Activated naive CD4-positive, alpha-beta T cell treated with anti-CD3 and anti-CD28 coated beads, Interleukin-2, amount 10 ng/mL, durations not matched to agents 7 days and 5 days (primary cell): Measurements from ENCODE around the gene SOCS7.
"Not testable (repeated sequence)": the region's sequence is repeated elsewhere in the genome, so short reads cannot be mapped to it uniquely, and the experiment has no call there.

ENCODE experiments used
- CTCF ChIA-PET: fragments of 350-600 bp; sonication (Branson Sonifier 250); formaldehyde crosslinking; loops from one replicate; lab custom pipeline; 2021; ENCODE audit warnings: antibody characterized with exemption; lab: Charles Lee
- DNase-seq: peaks from one replicate; pipeline ENCODE4 v3.0.0-alpha.2; 2020
- H3K27ac Mint-ChIP-seq: one replicate; pipeline ENCODE4 v1.8.0; 2021; ENCODE audit warnings: mild to moderate bottlenecking, moderate library complexity, mixed read lengths
- H3K27me3 Mint-ChIP-seq: one replicate; pipeline ENCODE4 v1.8.0; 2021; ENCODE audit warnings: mild to moderate bottlenecking, mixed read lengths
- H3K36me3 Mint-ChIP-seq: one replicate; pipeline ENCODE4 v1.8.0; 2021; ENCODE audit warnings: mixed read lengths
- H3K4me1 Mint-ChIP-seq: one replicate; pipeline ENCODE4 v1.8.0; 2021; ENCODE audit warnings: mixed read lengths
- H3K4me3 Mint-ChIP-seq: one replicate; pipeline ENCODE4 v1.8.0; 2021; ENCODE audit warnings: mild to moderate bottlenecking, moderate library complexity, mixed read lengths
- H3K9me3 Mint-ChIP-seq: one replicate; pipeline ENCODE4 v1.8.0; 2021; ENCODE audit warnings: mixed read lengths

Gene SOCS7

GRCh38 chr17:38425744-38426143, 74.1 kb downstream of the SOCS7 start:
- Mint-ChIP-seq H3K4me3 (no peak overlapping the region), H3K4me1 (peaks cover 7% of the 10 kb centered on the region), H3K27ac (no peak overlapping the region), H3K36me3 (no peaks in the 10 kb centered on the region), H3K27me3 (peaks cover 92% of the 10 kb centered on the region), H3K9me3 (no peaks in the 10 kb centered on the region)
- CTCF ChIA-PET, result interaction anchor here (1.0 to 2.9 kb wide), 5 partner anchors 12 to 60 kb away, joined by 3 to 11 read pairs (median 4); no protein-coding TSS in a partner anchor
- DNase-seq, result no peak

GRCh38 chr17:38426441-38426840, 74.8 kb downstream of the SOCS7 start:
- Mint-ChIP-seq H3K4me3 (no peak overlapping the region), H3K9me3 (no peaks in the 10 kb centered on the region), H3K4me1 (peaks cover 7% of the 10 kb centered on the region), H3K27ac (no peak overlapping the region), H3K36me3 (no peaks in the 10 kb centered on the region), H3K27me3 (peaks cover 92% of the 10 kb centered on the region)
- no peak for DNase-seq
- CTCF ChIA-PET, result interaction anchor here (0.6 to 2.9 kb wide), 5 partner anchors 13 to 65 kb away, joined by 3 to 11 read pairs (median 4); no protein-coding TSS in a partner anchor

- Mint-ChIP-seq H3K27ac (no peak overlapping the region), H3K27me3 (peaks cover 90% of the 10 kb centered on the region)
Measured at GRCh38 chr17:38427160-38427949, 75.7 kb downstream of the SOCS7 start.

GRCh38 chr17:38428112-38428642, 76.5 kb downstream of the SOCS7 start, which contains the start of gene ARHGAP23:
ARHGAP23 (plus strand) TSS chr17:38428464; CDS start chr17:38428486, 22 bp downstream.
- peak; percentile 58 for DNase-seq
- no peak within 1 kb of the TSS for H3K27ac Mint-ChIP-seq

More at GRCh38 chr17:38427160-38427949, 75.7 kb downstream of the SOCS7 start:
- DNase-seq, result no peak
- Mint-ChIP-seq H3K4me3 (peak overlapping the region; percentile 49), H3K4me1 (peaks cover 7% of the 10 kb centered on the region), H3K9me3 (no peaks in the 10 kb centered on the region), H3K36me3 (no peaks in the 10 kb centered on the region)
- CTCF ChIA-PET, result interaction anchor here (0.6 to 2.9 kb wide), 5 partner anchors 14 to 148 kb away, joined by 3 to 11 read pairs (median 4); no protein-coding TSS in a partner anchor

GRCh38 chr17:38428643-38429371, 77.2 kb downstream of the SOCS7 start:
- no peaks in the 10 kb centered on the region for H3K36me3 Mint-ChIP-seq
- peak; percentile 38 for DNase-seq
- H3K27ac Mint-ChIP-seq, result no peak overlapping the region
- H3K9me3 Mint-ChIP-seq, result no peaks in the 10 kb centered on the region
- no peak overlapping the region for H3K4me3 Mint-ChIP-seq
- H3K4me1 Mint-ChIP-seq, result peaks cover 7% of the 10 kb centered on the region
- H3K27me3 Mint-ChIP-seq, result peaks cover 81% of the 10 kb centered on the region
- CTCF ChIA-PET, result interaction anchor here (0.6 to 2.9 kb wide), 2 partner anchors 11 to 15 kb away, joined by 3 to 11 read pairs; no protein-coding TSS in a partner anchor

More at GRCh38 chr17:38428112-38428642, 76.5 kb downstream of the SOCS7 start, which contains the start of gene ARHGAP23:
- Mint-ChIP-seq H3K9me3 (no peaks in the 10 kb centered on the region), H3K4me1 (peaks cover 7% of the 10 kb centered on the region), H3K36me3 (no peaks in the 10 kb centered on the region), H3K4me3 (peak within 1 kb of the TSS; percentile 49), H3K27me3 (peaks cover 82% of the 10 kb centered on the region)
- CTCF ChIA-PET, result interaction anchor here (0.6 to 2.9 kb wide), 3 partner anchors 12 to 79 kb away, joined by 3 to 11 read pairs (median 3); no protein-coding TSS in a partner anchor

- CTCF ChIA-PET, result no interaction called here
- Mint-ChIP-seq H3K9me3 (no peaks in the 10 kb centered on the region), H3K27me3 (peaks cover 81% of the 10 kb centered on the region), H3K4me3 (peak overlapping the region; percentile 39), H3K36me3 (no peaks in the 10 kb centered on the region), H3K4me1 (peaks cover 7% of the 10 kb centered on the region), H3K27ac (no peak overlapping the region)
- no peak for DNase-seq
Measured at GRCh38 chr17:38429476-38430100, 77.9 kb downstream of the SOCS7 start.

- no peak overlapping the region for H3K4me3 Mint-ChIP-seq
- H3K27me3 Mint-ChIP-seq, result peaks cover 78% of the 10 kb centered on the region
- CTCF ChIA-PET, result no interaction called here
- no peak overlapping the region for H3K27ac Mint-ChIP-seq
- peaks cover 7% of the 10 kb centered on the region for H3K4me1 Mint-ChIP-seq
- no peak for DNase-seq
- no peaks in the 10 kb centered on the region for H3K36me3 Mint-ChIP-seq
- H3K9me3 Mint-ChIP-seq, result no peaks in the 10 kb centered on the region
Measured at GRCh38 chr17:38430316-38430715, 78.7 kb downstream of the SOCS7 start.

GRCh38 chr17:38430822-38431221, 79.2 kb downstream of the SOCS7 start:
- Mint-ChIP-seq H3K27me3 (peaks cover 73% of the 10 kb centered on the region), H3K9me3 (no peaks in the 10 kb centered on the region), H3K36me3 (no peaks in the 10 kb centered on the region), H3K4me1 (peaks cover 7% of the 10 kb centered on the region), H3K27ac (no peak overlapping the region), H3K4me3 (no peak overlapping the region)
- CTCF ChIA-PET, result no interaction called here
- DNase-seq, result no peak

GRCh38 chr17:38431346-38432145, 79.9 kb downstream of the SOCS7 start:
- no peaks in the 10 kb centered on the region for H3K36me3 Mint-ChIP-seq
- CTCF ChIA-PET, result interaction anchor here (0.8 kb wide), 1 partner anchor 82 kb away, joined by 3 read pairs; no protein-coding TSS in a partner anchor
- H3K27me3 Mint-ChIP-seq, result peaks cover 66% of the 10 kb centered on the region
- H3K4me1 Mint-ChIP-seq, result peaks cover 7% of the 10 kb centered on the region
- no peak overlapping the region for H3K27ac Mint-ChIP-seq
- no peaks in the 10 kb centered on the region for H3K9me3 Mint-ChIP-seq
- no peak overlapping the region for H3K4me3 Mint-ChIP-seq
- DNase-seq, result no peak

GRCh38 chr17:38434178-38434665, 82.6 kb downstream of the SOCS7 start:
- Mint-ChIP-seq H3K36me3 (no peaks in the 10 kb centered on the region), H3K9me3 (no peaks in the 10 kb centered on the region), H3K4me1 (peaks cover 2% of the 10 kb centered on the region), H3K27ac (no peak overlapping the region), H3K27me3 (peaks cover 40% of the 10 kb centered on the region), H3K4me3 (no peak overlapping the region)
- no peak for DNase-seq
- CTCF ChIA-PET, result no interaction called here

GRCh38 chr17:38435795-38436194, 84.2 kb downstream of the SOCS7 start:
- DNase-seq, result no peak
- Mint-ChIP-seq H3K4me1 (no peaks in the 10 kb centered on the region), H3K27me3 (peaks cover 27% of the 10 kb centered on the region), H3K9me3 (no peaks in the 10 kb centered on the region), H3K36me3 (no peaks in the 10 kb centered on the region), H3K4me3 (no peak overlapping the region), H3K27ac (no peak overlapping the region)
- CTCF ChIA-PET, result interaction anchor here (1.6 kb wide), 1 partner anchor 12 kb away, joined by 4 read pairs; no protein-coding TSS in a partner anchor

GRCh38 chr17:38436386-38436785, 84.7 kb downstream of the SOCS7 start:
- DNase-seq, result no peak
- Mint-ChIP-seq H3K27me3 (peaks cover 25% of the 10 kb centered on the region), H3K4me1 (no peaks in the 10 kb centered on the region), H3K4me3 (no peak overlapping the region), H3K36me3 (no peaks in the 10 kb centered on the region), H3K27ac (no peak overlapping the region), H3K9me3 (no peaks in the 10 kb centered on the region)
- CTCF ChIA-PET, result no interaction called here

GRCh38 chr17:38437313-38437712, 85.7 kb downstream of the SOCS7 start:
- H3K36me3 Mint-ChIP-seq, H3K9me3 Mint-ChIP-seq, H3K27ac Mint-ChIP-seq, H3K4me3 Mint-ChIP-seq, CTCF ChIA-PET, H3K4me1 Mint-ChIP-seq, DNase-seq: not testable (repeated sequence)
- H3K27me3 Mint-ChIP-seq, result peaks cover 26% of the 10 kb centered on the region
